GM12892 (cell line): ENCODE data around the gene VAV3.
"Not testable (repeated sequence)": the region's sequence is repeated elsewhere in the genome, so short reads cannot be mapped to it uniquely, and the experiment has no call there.

ENCODE experiments used
- DNase-seq: peaks from one replicate; pipeline ENCODE4 v3.0.0; 2011; ENCODE audit not compliant: insufficient read length
- FAIRE-seq: peaks from 2 replicates; lab custom pipeline; 2011; peaks lifted over from hg19 to GRCh38; lab: Jason Lieb, UNC
- POLR2A ChIP-seq: IDR thresholded peaks from 2 replicates; pipeline ENCODE4 v1.6.1; 2011; ENCODE audit warnings: low read depth, low read length, control low read depth
- POLR2AphosphoS5 ChIP-seq: IDR thresholded peaks from 2 replicates; pipeline ENCODE4 v1.6.1; 2011; ENCODE audit warnings: low read depth, low read length, control low read depth
- TAF1 ChIP-seq: IDR thresholded peaks from 2 replicates; pipeline ENCODE4 v1.6.1; 2011; ENCODE audit warnings: low read depth, mild to moderate bottlenecking, control low read depth, low read length, borderline replicate concordance

VAV3 gene

DNA sequence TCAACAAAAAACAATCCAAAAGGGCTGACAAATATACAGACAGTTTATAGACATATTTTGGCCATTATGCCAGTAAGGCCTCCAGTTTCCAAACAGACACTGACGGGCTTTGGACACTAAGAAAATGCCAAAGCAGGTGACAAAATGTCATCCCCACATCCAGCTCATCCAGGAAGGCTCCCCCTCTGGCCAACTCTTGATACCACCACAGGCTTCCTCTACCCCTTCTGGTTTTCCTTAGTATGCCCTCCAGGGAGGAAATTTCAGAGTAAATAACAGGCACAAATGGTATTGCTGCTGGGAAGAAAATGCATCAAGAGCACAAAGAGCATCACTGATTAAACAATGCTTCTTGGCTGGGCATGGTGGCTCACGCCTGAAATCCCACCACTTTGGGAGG is 225.3 kb downstream of the VAV3 start:
- FAIRE-seq (no peak), DNase-seq (no peak)
- no peak for TF ChIP-seq POLR2AphosphoS5
- no peak for TF ChIP-seq TAF1
- TF ChIP-seq POLR2A, result no peak

DNA sequence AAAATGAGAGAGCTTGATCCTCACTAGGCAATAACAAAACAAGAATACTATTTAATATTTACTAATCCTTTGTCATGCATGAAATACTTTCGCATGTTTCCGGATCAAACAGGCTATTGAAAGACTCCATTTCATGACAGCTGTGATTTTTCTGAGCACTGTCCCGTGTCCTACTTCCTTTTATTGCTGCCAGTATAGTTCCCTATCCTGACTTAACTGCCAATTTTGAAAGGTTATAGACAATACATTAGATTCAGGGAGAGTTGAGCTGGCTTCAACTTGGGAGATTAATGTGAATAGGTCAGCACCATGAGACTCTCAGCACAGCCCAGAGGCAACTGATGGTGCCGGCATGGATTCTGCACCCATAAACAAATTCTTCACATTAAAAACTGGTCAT is 225.8 kb downstream of the VAV3 start:
- DNase-seq, result no peak
- TF ChIP-seq POLR2AphosphoS5 (no peak), TAF1 (no peak), POLR2A (no peak)
- FAIRE-seq, result no peak

DNA sequence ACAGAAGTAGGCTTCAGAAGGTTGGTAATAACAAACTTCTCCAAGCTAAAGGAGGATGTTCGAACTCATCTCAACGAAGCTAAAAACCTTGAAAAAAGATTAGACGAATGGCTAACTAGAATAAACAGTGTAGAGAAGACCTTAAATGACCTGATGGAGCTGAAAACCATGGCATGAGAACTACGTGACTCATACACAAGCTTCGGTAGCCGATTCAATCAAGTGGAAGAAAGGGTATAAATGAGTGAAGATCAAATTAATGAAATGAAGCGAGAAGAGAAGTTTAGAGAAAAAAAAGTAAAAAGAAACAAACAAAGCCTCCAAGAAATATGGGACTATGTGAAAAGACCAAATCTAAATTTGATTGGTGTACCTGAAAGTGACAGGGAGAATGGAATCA is 231.6 kb downstream of the VAV3 start:
- not testable (repeated sequence) for DNase-seq, FAIRE-seq

DNA sequence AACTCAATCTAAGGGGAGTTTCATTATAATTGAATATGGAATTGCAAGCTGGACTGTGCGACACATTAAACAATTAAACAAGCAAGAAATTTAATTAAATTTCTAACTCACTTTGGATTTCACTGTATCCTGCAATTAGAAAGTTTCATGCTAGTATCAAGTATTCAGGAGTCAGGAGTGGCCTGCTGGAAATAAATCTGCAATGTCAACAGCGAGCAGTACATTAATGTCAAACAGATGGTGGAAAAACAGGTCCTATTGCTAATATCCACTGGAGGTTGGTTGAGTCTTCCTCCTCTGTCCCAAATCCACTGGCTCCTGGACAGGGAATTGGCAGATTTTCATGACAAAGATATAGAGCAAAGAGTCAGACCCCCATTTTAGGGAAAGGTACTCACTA is 237.1 kb downstream of the VAV3 start:
- TF ChIP-seq TAF1 (no peak), POLR2A (no peak)
- DNase-seq (no peak), FAIRE-seq (no peak)

DNA sequence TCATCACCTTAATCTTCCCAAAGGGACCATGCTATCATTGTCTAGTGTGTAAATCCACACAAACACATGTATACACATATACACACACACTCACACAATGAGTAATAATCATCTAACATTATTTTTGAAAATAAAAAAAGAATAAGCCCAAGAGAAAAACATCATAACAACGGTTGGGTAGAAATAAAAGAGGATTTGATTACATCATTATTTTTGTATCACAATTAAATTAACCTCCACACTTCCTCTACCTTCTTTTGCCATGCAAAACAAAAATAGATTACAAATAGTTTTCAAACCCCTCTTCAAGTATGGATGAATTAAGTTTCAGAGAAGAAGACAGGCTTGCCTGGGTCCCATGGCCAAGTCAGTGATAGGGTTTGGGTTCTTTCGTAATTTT is 238.1 kb downstream of the VAV3 start:
- no peak for DNase-seq
- FAIRE-seq, result no peak

DNA sequence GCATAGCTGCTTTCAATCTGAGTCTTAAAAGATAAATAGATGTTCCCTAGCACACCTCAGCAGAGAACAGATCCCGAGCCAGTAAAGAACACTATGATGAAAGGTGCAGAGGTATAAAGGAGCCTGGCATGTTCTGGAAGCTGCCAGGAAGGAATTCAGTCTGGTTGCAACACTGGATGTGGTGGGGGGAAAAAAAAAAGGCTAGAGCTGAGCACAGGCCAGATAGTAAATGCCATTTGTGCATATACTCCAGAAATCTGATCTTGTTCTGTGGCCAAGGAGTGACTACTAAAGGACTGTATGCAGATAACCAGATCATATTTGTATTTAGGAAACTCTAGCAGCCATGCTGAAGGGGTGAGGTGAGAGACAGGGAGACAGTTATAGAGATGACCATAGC is 240.3 kb downstream of the VAV3 start:
- no peak for DNase-seq
- no peak for FAIRE-seq
- no peak for TF ChIP-seq TAF1
- no peak for TF ChIP-seq POLR2AphosphoS5
- no peak for TF ChIP-seq POLR2A

More for the DNA sequence above, 238.1 kb downstream of the VAV3 start:
- TF ChIP-seq POLR2AphosphoS5 (no peak), TAF1 (no peak), POLR2A (no peak)

DNA sequence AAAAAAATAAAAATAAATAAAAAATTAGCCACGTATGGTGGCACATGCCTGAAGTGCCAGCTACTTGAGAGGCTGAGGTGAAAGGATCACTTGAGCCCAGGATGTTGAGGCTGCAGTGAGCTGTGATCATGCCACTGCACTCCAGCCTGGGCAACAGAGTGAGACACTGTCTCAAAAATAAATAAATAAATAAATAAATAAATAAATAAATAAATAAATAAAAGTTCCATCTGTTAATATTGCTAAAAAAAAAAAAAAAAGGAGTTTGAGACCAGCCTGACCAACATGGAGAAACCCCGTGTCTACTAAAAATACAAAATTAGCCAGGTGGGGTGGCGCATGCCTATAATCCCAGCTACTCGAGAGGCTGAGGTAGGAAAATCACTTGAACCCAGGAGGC is 244.8 kb downstream of the VAV3 start:
- FAIRE-seq, DNase-seq: not testable (repeated sequence)

DNA sequence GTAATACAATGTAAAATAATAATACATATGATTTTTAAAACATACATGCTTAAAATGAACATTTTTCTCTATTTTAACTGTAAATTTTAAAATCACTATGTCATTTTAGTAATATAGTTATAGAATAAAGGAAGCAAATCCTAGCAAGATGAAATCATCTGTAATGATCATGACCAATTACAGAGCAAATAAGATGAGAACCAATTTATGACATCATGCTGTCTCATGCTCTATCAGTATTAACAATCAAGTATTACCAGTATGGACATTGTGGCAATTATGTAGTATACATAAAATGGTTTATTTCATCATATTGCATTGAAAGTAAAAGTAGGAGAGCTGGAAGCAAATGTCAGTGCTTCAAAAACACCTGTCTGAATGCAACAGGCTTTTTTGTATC is 255.0 kb downstream of the VAV3 start:
- FAIRE-seq (no peak), DNase-seq (no peak)
- TF ChIP-seq POLR2A (no peak), TAF1 (no peak), POLR2AphosphoS5 (no peak)

DNA sequence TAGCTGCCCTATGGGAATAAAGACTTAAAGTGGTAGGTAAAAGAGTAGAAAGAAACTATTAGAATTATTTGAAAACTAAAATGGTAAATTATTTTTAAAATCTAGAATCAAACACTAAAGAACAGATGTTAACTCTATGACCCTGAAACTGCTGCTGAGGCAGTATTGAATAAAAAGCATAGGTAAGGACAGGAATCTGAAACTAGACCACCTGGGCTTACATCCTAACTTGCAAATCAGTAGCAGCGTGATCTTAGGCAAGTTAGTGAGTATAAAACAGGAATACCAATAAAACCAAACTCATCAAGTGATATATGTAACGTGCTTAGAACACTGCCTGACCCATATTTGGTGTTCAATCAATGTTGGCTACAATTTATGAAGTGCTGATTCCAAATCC is 257.9 kb downstream of the VAV3 start:
- no peak for TF ChIP-seq POLR2A
- TF ChIP-seq TAF1, result no peak
- TF ChIP-seq POLR2AphosphoS5, result no peak
- no peak for DNase-seq
- no peak for FAIRE-seq

DNA sequence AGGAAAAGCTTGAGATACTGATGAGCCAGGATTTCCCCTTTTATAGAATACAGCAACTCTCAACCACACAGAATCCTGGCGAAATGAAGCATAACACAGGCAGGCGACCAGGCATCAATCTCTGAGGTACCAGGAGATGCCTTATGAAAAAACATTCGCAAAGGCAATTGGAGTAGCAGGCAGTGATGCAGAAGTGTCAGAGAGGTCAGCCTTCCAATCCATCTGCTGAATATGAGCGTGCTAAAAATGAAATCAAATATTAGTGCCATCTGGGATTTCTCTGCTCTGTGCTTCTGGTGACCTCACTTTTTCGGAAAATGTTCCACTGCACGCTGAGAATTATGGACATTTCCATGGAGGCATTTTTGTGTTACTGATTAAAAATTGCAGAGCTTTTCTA is 258.8 kb downstream of the VAV3 start:
- no peak for TF ChIP-seq POLR2AphosphoS5
- TF ChIP-seq TAF1, result no peak
- no peak for TF ChIP-seq POLR2A
- FAIRE-seq (no peak), DNase-seq (no peak)

DNA sequence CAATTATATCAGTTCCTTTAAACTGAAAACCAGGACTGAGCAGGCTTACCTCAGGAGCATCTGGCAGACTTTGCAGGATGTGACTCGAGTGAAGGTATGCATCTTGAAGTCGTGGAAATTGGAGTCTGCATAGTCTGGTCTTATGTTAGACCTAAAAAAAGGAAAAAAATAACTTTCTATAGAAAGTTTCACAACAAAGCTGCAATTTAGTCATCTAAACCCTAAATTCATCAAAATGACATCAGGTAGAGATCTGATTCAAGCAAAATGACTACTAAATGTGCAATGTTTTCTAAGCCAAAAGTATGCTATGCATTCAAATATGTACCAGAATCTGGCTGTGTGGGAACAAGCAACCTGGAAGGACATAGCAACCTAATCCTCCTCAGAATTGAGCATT is 260.1 kb downstream of the VAV3 start:
- no peak for TF ChIP-seq TAF1
- no peak for TF ChIP-seq POLR2A
- TF ChIP-seq POLR2AphosphoS5, result no peak
- DNase-seq (no peak), FAIRE-seq (no peak)

DNA sequence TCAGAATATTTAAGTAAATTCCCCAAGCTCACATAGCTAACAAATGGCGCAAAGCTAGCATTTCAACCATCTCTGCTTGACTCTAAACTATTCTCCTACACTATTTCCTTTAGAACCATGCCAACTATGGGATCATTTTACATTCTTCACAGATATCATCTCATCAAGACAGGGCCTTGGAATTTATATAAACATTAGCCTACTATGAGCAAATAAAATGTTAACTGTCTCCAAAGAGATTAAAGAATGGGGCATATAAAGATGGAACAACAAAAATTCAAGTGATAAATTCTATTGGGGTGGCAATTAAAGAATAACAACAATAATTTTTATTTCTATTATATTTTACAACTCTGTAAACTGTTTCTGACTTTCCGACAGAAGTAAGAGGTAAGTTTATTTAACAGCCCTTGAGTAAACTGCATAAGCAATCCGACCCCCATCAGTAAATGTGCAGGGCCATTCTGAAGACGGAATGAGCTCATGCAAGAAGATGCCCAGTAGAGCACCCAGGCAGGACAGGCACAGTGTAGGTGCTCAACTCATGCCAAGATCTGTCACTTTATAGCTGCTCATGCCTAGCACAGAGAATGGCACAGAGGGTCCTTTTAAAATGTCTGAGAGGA is 261.9 kb downstream of the VAV3 start:
- no peak for DNase-seq
- no peak for FAIRE-seq
- no peak for TF ChIP-seq POLR2A

DNA sequence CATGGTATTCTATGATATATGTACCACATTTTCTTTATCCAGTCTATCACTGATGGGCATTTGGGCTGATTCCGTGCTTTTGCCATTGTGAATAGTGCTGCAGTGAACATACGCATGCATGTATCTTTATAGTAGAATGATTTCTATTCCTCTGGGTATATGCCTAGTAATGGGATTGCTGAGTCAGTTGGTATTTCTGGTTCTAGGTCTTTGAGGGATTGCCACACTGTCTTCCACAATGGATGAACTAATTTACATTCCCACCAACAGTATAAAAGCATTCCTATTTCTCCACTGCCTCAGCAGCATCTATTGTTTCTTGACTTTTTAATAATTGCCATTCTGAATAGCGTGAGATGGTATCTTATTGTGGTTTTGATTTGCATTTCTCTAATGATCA is 264.3 kb downstream of the VAV3 start:
- not testable (repeated sequence) for DNase-seq, FAIRE-seq
